Mesenchymal stem cell (in vitro differentiated cells and primary cell): ENCODE data around the gene SHISA7.

Experiments used
- DNase-seq: peaks from one replicate; pipeline ENCODE4 v3.0.0-alpha.2; 2013
- H2AFZ ChIP-seq: one replicate; pipeline ENCODE4 v1.6.1; 2013; ENCODE audit warnings: low read depth, mild to moderate bottlenecking, control low read depth, inconsistent platforms, low read length, moderate library complexity
- H2AK5ac ChIP-seq: 2 replicates; pipeline ENCODE4 v1.6.1; 2013; ENCODE audit warnings: low read length, moderate library complexity, mild to moderate bottlenecking, inconsistent platforms; ENCODE audit not compliant: severe bottlenecking
- H2BK120ac ChIP-seq: one replicate; pipeline ENCODE4 v1.6.1; 2013; ENCODE audit warnings: low read depth, mild to moderate bottlenecking, inconsistent platforms, low read length, moderate library complexity
- H2BK12ac ChIP-seq, 2 experiments: one replicate each; pipeline ENCODE4 v1.6.1; 2013; ENCODE audit warnings: inconsistent platforms in 2 of 2, low read length in 2 of 2, mild to moderate bottlenecking in 2 of 2, moderate library complexity in 2 of 2, control low read depth in 1 of 2
- H2BK15ac ChIP-seq: one replicate; pipeline ENCODE4 v1.6.1; 2013; ENCODE audit warnings: mild to moderate bottlenecking, low read depth, inconsistent platforms; ENCODE audit not compliant: poor library complexity, severe bottlenecking
- H2BK5ac ChIP-seq: 2 replicates; pipeline ENCODE4 v1.6.1; 2013; ENCODE audit warnings: low read depth, mild to moderate bottlenecking, low read length, control low read depth, inconsistent platforms; ENCODE audit not compliant: poor library complexity, severe bottlenecking
- H3K14ac ChIP-seq, 2 experiments: one replicate each; pipeline ENCODE4 v1.6.1; 2013; ENCODE audit warnings: inconsistent platforms in 2 of 2, low read length in 2 of 2, control low read depth in 1 of 2, mild to moderate bottlenecking in 1 of 2, moderate library complexity in 1 of 2
- H3K18ac ChIP-seq, 2 experiments: one replicate each; pipeline ENCODE4 v1.6.1; 2013; ENCODE audit warnings: inconsistent platforms in 2 of 2, low read length in 2 of 2, control low read depth in 1 of 2, low read depth in 1 of 2, mild to moderate bottlenecking in 1 of 2
- H3K23ac ChIP-seq, 2 experiments: one replicate each; pipeline ENCODE4 v1.6.1; 2013; ENCODE audit warnings: inconsistent platforms in 2 of 2, low read length in 2 of 2, mild to moderate bottlenecking in 2 of 2, moderate library complexity in 2 of 2, control low read depth in 1 of 2
- H3K27ac ChIP-seq: 2 replicates; pipeline ENCODE4 v1.5.1; 2013; ENCODE audit warnings: mild to moderate bottlenecking, moderate library complexity, low read length, control low read depth, inconsistent platforms; ENCODE audit not compliant: poor library complexity, severe bottlenecking
- H3K27me3 ChIP-seq, 2 experiments: 2 replicates each; pipeline versions ENCODE4 v1.6.1 to v1.7.0; 2013; ENCODE audit warnings: low read length in 2 of 2, mild to moderate bottlenecking in 2 of 2, moderate library complexity in 2 of 2, control low read depth in 1 of 2, inconsistent platforms in 1 of 2; ENCODE audit not compliant: control insufficient read depth in 1 of 2, insufficient read depth in 1 of 2
- H3K36me3 ChIP-seq, 2 experiments: 2 replicates each; pipeline versions ENCODE4 v1.6.1 to v1.7.0; 2013; ENCODE audit warnings: low read length in 2 of 2, control low read depth in 1 of 2, inconsistent platforms in 1 of 2, low read depth in 1 of 2, mild to moderate bottlenecking in 1 of 2; ENCODE audit not compliant: insufficient read depth in 2 of 2, control insufficient read depth in 1 of 2
- H3K4ac ChIP-seq, 2 experiments: one replicate each; pipeline ENCODE4 v1.6.1; 2013; ENCODE audit warnings: inconsistent platforms in 2 of 2, low read length in 2 of 2, mild to moderate bottlenecking in 2 of 2, moderate library complexity in 2 of 2, control low read depth in 1 of 2, low read depth in 1 of 2
- H3K4me1 ChIP-seq: 2 replicates; pipeline ENCODE4 v1.6.1; 2013; ENCODE audit warnings: low read depth, low read length, control low read depth; ENCODE audit not compliant: control insufficient read depth, insufficient read depth
- H3K4me2 ChIP-seq: 2 replicates; pipeline ENCODE4 v1.6.1; 2013; ENCODE audit warnings: low read length, mild to moderate bottlenecking, inconsistent platforms; ENCODE audit not compliant: poor library complexity, severe bottlenecking
- H3K4me3 ChIP-seq, 2 experiments: 2 replicates each; pipeline versions ENCODE4 v1.5.1 to v1.7.0; 2013; ENCODE audit warnings: low read length in 2 of 2, mild to moderate bottlenecking in 2 of 2, control low read depth in 1 of 2, low read depth in 1 of 2; ENCODE audit not compliant: insufficient read depth in 1 of 2
- H3K79me1 ChIP-seq: replicated peaks from 2 replicates; pipeline ENCODE4 v1.6.1; 2013; ENCODE audit warnings: mild to moderate bottlenecking, control low read depth, low read length, inconsistent platforms; ENCODE audit not compliant: poor library complexity, severe bottlenecking
- H3K9ac ChIP-seq: 2 replicates; pipeline ENCODE4 v1.7.0; 2013; ENCODE audit warnings: mild to moderate bottlenecking, low read length, moderate library complexity
- H3K9me3 ChIP-seq: 2 replicates; pipeline ENCODE4 v1.7.0; 2013; ENCODE audit warnings: mild to moderate bottlenecking, low read length; ENCODE audit not compliant: control insufficient read depth
- H4K8ac ChIP-seq: one replicate; pipeline ENCODE4 v1.6.1; 2013; ENCODE audit warnings: inconsistent platforms, mild to moderate bottlenecking, low read length, moderate library complexity
- H4K91ac ChIP-seq: one replicate; pipeline ENCODE4 v1.6.1; 2013; ENCODE audit warnings: mild to moderate bottlenecking, low read length, inconsistent platforms
- WGBS: methylation state at CpG from one replicate; pipeline ENCODE4 v1.1.7; 2013; ENCODE audit warnings: mixed read lengths; 5-methylcytosine and 5-hydroxymethylcytosine counted together

SHISA7 gene

DNA sequence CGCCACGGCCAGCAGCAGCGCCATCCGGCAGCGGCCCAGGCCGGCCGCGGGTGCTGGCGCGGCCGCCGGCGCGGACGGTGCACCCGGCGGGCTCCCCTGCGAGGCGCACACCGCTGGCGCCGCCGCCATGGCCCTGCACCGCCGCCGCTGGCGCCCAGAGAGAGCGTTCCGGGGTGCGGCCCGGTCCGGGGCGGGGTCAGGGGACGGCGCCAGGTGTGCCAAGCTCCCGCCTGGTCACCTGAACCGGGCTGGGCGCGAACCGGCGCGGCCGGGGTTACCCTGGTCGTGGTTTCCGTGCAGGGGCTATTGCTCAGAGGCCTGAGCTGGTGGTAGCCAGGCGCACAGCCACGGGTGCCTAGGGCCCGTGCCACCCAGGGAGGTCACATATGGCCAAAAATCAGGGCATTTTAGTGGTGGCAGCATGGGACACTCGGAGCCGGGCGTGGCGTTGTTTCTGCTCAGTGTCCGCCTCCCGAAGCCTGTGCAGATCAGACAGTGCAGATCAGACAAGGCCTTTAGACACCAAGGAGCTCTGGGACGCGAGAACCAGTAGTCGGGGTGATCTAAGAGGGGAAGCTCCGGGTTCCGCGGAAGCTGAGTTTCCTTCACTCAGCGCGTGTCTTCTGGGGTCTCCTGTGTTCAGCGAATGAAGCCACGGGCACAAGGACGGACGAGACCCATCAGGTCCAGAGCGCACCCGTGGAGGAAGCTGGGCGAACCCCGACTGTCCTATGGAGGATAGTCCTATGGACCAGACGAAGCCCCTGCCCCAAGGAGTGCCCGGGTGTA is 58.8 kb downstream of the SHISA7 start, which contains the start of gene TMEM238:
Gene TMEM238, minus strand, starts transcription at position 162 of the 789 bp plus-strand sequence. Its CDS starts 33 bp downstream, at position 129.
- Histone ChIP-seq H2BK120ac (peak within 1 kb of the TSS; percentile 24), H2BK12ac (peak within 1 kb of the TSS in 1 of 2 experiments; percentile 9), H4K91ac (peak within 1 kb of the TSS; percentile 76), H2AFZ (peak within 1 kb of the TSS; percentile 66), H2BK5ac (no peak within 1 kb of the TSS), H3K36me3 (peaks cover 26% of the 10 kb centered on the region in 2 experiments), H3K9ac (peak within 1 kb of the TSS; percentile 98), H3K14ac (peak within 1 kb of the TSS in 1 of 2 experiments; percentile 44), H3K4me3 (peak within 1 kb of the TSS; percentile 58 to 98), H3K4ac (peak within 1 kb of the TSS; percentile 76 to 89), H3K27ac (peak within 1 kb of the TSS; percentile 53), H3K27me3 (no peaks in the 10 kb centered on the region), H3K79me1 (peaks cover 8% of the 10 kb centered on the region), H3K9me3 (no peaks in the 10 kb centered on the region), H4K8ac (peak within 1 kb of the TSS; percentile 92), H3K18ac (peak within 1 kb of the TSS; percentile 61 to 74), H3K4me2 (peak within 1 kb of the TSS; percentile 76), H3K4me1 (peaks cover 39% of the 10 kb centered on the region), H2BK15ac (peak within 1 kb of the TSS; percentile 34), H2AK5ac (peak within 1 kb of the TSS; percentile 43), H3K23ac (peak within 1 kb of the TSS; percentile 23 to 64)
- no peak for DNase-seq
- 27% methylated on average over 55 of the region's 72 CpGs for WGBS

DNA sequence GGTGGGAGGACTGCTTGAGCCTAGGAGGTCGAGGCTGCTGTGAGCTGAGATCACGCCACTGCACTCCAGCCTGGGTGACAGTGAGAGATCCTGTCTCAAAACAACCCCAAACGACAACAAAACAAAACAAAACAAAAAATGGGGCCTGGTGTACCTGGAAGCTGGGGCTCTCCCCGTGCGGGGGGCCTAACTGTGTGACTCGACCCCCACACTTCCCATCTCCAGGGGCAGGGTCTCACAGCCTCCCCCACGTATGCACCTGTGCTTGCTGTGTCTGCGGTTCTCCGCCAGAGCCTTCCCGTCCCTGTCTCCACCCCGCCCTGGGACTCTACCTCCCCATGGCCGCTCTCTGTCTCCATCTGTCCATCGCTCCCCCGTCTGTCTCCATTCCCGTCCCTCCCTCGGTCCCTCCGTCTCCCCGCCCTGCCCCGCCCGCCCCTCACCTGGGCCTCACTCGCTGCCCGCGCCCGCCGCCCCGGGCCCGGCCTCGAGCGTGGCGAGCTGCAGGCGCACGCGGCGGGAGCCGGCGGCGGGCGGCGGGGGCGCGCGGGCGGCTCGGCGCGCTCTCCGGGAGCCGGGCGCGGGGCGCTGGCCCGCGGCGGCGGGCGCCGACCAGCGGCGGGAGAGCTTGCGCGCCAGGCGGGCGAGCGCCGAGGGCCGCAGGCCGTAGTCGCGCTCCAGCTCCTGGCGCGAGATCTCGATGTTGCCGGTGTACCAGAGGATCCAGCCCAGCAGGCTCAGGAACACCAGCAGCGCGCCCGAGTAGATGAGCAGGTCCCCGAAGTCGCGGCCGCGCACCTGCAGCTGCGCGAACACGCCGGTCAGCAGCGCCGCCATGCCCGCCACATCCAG is 59.6 kb downstream of the SHISA7 start:
- Histone ChIP-seq H3K23ac (no peak overlapping the region), H4K91ac (peak overlapping the region; percentile 52), H2AK5ac (no peak overlapping the region), H3K9me3 (no peaks in the 10 kb centered on the region), H2BK15ac (no peak overlapping the region), H2BK120ac (no peak overlapping the region), H3K14ac (no peak overlapping the region), H3K27me3 (peaks cover 0 to 8% of the 10 kb centered on the region in 2 experiments), H3K18ac (peak overlapping the region; percentile 61 to 74), H3K36me3 (peaks cover 18% of the 10 kb centered on the region in 2 experiments), H2AFZ (peak overlapping the region; percentile 66), H3K4ac (peak overlapping the region; percentile 47 to 76), H3K4me1 (peaks cover 31% of the 10 kb centered on the region), H2BK12ac (no peak overlapping the region), H3K9ac (peak overlapping the region; percentile 60), H3K27ac (no peak overlapping the region), H3K4me2 (peak overlapping the region; percentile 76), H3K4me3 (peak overlapping the region; percentile 58 to 98), H4K8ac (peak overlapping the region; percentile 92), H2BK5ac (no peak overlapping the region), H3K79me1 (peaks cover 8% of the 10 kb centered on the region)
- 16% methylated on average over 28 of the region's 88 CpGs for WGBS
- DNase-seq, result peak; percentile 75

DNA sequence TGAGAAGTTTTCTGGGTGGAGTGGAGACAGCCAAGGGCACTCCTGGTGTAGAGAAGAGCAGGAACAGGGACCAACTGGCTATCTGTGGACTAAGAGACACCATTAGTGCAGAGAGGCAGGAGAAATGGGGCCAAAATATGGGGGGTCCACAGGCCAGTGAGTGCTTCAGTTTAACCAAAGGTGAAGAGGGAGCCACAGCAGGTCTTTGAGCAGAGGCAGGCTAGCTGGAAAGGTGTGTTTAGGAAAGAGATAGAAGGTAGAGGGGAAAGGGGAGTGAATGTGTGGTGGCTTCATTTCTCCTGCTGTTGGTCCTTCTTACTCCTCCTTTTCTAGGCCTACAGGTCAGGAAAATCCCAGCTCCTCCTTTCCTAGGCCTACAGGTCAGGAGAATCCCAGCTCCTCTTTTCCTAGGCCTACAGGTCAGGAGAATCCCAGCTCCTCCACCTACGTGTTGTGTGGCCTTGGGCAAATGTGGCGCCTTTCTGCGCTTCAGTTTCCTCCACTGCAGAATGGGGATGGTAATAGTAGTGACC is 60.5 kb downstream of the SHISA7 start:
- peaks cover 26% of the 10 kb centered on the region for H3K4me1 ChIP-seq
- no peak overlapping the region for H2BK15ac ChIP-seq
- no peak overlapping the region for H3K9ac ChIP-seq
- no peak overlapping the region for H4K8ac ChIP-seq
- peaks cover 9% of the 10 kb centered on the region in 2 experiments for H3K36me3 ChIP-seq
- H3K4me2 ChIP-seq, result no peak overlapping the region
- H2BK12ac ChIP-seq, result no peak overlapping the region
- no peak overlapping the region for H3K4me3 ChIP-seq
- no peak overlapping the region for H3K4ac ChIP-seq
- no peak overlapping the region for H3K27ac ChIP-seq
- no peak overlapping the region for H3K14ac ChIP-seq
- no peak overlapping the region for H3K23ac ChIP-seq
- no peak overlapping the region for H4K91ac ChIP-seq
- peaks cover 8% of the 10 kb centered on the region for H3K79me1 ChIP-seq
- WGBS, result 100% methylated on average over 3 of the region's 3 CpGs
- H3K18ac ChIP-seq, result no peak overlapping the region
- H2BK5ac ChIP-seq, result no peak overlapping the region
- no peaks in the 10 kb centered on the region for H3K9me3 ChIP-seq
- H2BK120ac ChIP-seq, result no peak overlapping the region
- peaks cover 0 to 12% of the 10 kb centered on the region in 2 experiments for H3K27me3 ChIP-seq
- H2AFZ ChIP-seq, result no peak overlapping the region
- DNase-seq, result no peak
- no peak overlapping the region for H2AK5ac ChIP-seq
